GM12892 (cell line): ENCODE measurements around the gene TOR4A.
"Not testable (repeated sequence)": the region's sequence is repeated elsewhere in the genome, so short reads cannot be mapped to it uniquely, and the experiment has no call there.

Experiments used
- DNase-seq: peaks from one replicate; pipeline ENCODE4 v3.0.0; 2011; ENCODE audit not compliant: insufficient read length
- FAIRE-seq: peaks from 2 replicates; lab custom pipeline; 2011; peaks lifted over from hg19 to GRCh38; lab: Jason Lieb, UNC
- POLR2A ChIP-seq: IDR thresholded peaks from 2 replicates; pipeline ENCODE4 v1.6.1; 2011; ENCODE audit warnings: low read depth, low read length, control low read depth
- POLR2AphosphoS5 ChIP-seq: IDR thresholded peaks from 2 replicates; pipeline ENCODE4 v1.6.1; 2011; ENCODE audit warnings: low read depth, low read length, control low read depth
- TAF1 ChIP-seq: IDR thresholded peaks from 2 replicates; pipeline ENCODE4 v1.6.1; 2011; ENCODE audit warnings: low read depth, mild to moderate bottlenecking, control low read depth, low read length, borderline replicate concordance

The TOR4A gene

GRCh38 chr9:137240841-137241489 is 36.6 kb upstream of the TOR4A start, which contains the start of gene TUBB4B:
Gene TUBB4B (plus strand): TSS chr9:137241287. CDS start chr9:137241361, 74 bp downstream.
- peak; percentile 99 for TF ChIP-seq POLR2A
- peak; percentile 98 for TF ChIP-seq TAF1
- peak; percentile 99 for TF ChIP-seq POLR2AphosphoS5
- DNase-seq (peak; percentile 100), FAIRE-seq (peak; percentile 100)

DNA sequence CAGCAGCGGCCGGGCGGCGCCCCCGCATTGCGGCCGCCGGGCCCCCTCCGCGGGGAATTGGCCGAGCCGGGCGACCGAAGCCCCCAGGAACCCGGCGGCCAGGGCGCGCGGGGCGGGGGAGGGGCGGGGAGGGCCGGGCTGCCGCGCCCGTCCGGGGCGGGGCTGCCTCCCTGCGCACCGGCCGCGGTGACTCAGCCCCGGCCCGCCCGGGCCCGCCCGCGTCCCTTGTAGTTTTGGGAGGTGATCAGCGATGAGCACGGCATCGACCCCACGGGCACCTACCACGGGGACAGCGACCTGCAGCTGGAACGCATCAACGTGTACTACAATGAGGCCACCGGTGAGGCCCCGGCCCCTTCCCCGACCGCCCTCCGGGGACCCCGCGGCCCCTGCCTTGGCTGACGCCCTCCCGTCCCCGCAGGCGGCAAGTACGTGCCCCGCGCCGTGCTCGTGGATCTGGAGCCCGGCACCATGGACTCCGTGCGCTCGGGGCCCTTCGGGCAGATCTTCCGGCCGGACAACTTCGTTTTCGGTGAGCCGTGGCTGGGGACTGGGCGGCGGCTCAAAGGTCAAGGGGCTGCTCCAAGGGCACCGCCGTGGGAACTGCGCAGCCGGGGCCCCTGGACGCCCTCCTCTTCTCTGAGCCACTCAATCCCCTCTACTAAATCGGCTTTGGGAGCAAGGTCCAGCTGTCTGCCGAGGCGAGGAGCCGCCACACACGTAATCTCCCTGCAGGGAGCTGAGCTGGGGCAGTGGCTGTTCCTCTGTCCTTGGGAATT is 35.8 kb upstream of the TOR4A start:
- peak; percentile 62 for DNase-seq
- no peak for FAIRE-seq
- TF ChIP-seq TAF1 (no peak), POLR2AphosphoS5 (no peak), POLR2A (no peak)

GRCh38 chr9:137242269-137243203 is 35.0 kb upstream of the TOR4A start:
- TF ChIP-seq POLR2A (no peak), POLR2AphosphoS5 (peak; percentile 17; the same call in 1 of the 2 replicates), TAF1 (no peak)
- DNase-seq (no peak), FAIRE-seq (no peak)

GRCh38 chr9:137243266-137243625 is 34.3 kb upstream of the TOR4A start:
- FAIRE-seq: not testable (repeated sequence)

DNA sequence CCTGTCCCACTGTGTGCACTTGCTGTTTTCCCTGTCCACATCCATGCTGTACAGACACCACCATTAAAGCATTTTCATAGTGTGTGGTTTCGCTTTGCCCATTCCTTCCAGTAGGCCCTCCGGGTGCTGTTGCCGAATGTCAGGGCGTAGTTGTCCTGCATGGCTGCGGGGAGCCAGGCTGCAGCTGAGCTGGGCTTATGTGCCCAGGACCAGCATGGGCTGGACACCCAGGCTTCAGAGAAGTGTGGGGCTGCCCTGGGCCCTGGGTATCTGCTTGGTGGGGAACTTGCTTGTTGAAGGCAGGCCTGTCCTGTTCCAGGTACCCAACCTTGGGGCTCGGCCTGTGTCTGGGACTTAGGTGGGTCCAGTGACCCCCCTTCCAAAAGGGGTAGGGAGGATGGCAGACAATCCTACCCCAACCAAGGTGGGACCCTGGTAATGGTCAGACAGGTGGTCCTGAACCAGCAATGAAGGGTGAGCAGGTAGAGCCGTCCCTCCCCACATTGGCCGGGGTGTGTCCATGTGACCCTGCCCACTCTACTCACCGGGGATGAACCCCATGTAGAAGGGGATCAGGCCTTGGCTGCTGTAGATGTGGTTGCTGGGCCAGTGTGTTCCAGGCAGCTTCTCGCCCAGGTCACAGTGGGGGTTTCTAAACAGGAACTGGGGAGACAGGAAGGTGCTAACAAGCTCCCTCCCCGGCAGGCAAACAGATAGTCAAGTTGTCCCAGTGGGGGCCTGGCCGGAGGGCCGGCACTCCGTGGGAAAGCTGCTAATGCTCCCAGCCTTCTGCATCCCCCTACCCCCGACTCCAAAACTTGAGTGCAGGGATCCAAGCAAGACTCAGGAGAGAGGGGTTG is 33.7 kb upstream of the TOR4A start:
- DNase-seq: no peak
- peak; percentile 88 for TF ChIP-seq POLR2AphosphoS5
- TF ChIP-seq POLR2A: peak; percentile 62
- TF ChIP-seq TAF1: no peak
- FAIRE-seq: no peak

More at GRCh38 chr9:137243266-137243625, 34.3 kb upstream of the TOR4A start:
- DNase-seq: not testable (repeated sequence)

- TF ChIP-seq POLR2A (no peak), TAF1 (no peak), POLR2AphosphoS5 (peak; percentile 4; the same call in 1 of the 2 replicates)
- FAIRE-seq: no peak
- no peak for DNase-seq
Observed at GRCh38 chr9:137244486-137245449, 32.8 kb upstream of the TOR4A start.

- no peak for FAIRE-seq
- DNase-seq: no peak
- TF ChIP-seq POLR2AphosphoS5 (no peak), POLR2A (no peak), TAF1 (no peak)
Observed at GRCh38 chr9:137245450-137246421, 31.8 kb upstream of the TOR4A start.

DNA sequence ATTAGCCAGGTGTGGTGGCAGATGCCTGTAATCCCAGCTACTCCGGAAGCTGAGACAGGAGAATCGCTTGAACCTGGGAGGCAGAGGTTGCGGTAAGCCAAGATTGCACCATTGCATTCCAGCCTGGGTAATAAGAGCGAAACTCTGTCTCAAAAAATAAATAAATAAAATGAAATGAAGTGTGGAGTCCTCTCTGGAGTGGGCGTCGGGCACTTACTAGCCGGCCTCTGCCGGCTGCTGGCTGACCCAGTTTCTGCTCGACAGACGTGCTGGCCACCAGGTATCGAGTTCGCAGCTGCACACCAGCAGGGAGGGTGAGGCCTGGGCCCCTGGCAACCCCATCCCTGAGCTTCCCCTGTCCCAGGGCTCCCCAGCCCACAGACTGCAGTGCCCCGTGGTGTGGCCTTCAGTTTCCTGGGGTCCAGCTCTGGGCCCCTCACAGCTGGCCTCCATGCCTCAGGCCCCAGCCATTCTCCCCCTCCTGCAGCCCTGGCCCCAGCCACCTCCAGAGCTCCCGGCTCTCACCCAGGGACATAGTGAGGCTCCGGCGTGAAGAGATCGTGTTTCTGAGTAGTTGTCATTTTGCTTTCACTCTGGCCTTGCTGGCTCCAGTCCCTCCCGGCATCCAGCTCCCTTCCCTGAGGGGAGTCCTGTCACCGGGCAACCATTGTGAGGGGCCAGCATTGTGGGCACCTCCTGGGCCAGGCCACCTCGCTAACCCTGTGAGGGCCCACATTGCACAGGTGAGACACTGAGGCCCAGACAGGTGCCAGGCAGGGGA is 30.2 kb upstream of the TOR4A start:
- DNase-seq: no peak
- TF ChIP-seq POLR2A (no peak), POLR2AphosphoS5 (no peak), TAF1 (no peak)
- FAIRE-seq: no peak
